ENCODE results near the gene TSHZ3.
A peak's percentile ranks its signal among the peaks of the same experiment; 100 is the strongest.

TSHZ3 gene

DNA sequence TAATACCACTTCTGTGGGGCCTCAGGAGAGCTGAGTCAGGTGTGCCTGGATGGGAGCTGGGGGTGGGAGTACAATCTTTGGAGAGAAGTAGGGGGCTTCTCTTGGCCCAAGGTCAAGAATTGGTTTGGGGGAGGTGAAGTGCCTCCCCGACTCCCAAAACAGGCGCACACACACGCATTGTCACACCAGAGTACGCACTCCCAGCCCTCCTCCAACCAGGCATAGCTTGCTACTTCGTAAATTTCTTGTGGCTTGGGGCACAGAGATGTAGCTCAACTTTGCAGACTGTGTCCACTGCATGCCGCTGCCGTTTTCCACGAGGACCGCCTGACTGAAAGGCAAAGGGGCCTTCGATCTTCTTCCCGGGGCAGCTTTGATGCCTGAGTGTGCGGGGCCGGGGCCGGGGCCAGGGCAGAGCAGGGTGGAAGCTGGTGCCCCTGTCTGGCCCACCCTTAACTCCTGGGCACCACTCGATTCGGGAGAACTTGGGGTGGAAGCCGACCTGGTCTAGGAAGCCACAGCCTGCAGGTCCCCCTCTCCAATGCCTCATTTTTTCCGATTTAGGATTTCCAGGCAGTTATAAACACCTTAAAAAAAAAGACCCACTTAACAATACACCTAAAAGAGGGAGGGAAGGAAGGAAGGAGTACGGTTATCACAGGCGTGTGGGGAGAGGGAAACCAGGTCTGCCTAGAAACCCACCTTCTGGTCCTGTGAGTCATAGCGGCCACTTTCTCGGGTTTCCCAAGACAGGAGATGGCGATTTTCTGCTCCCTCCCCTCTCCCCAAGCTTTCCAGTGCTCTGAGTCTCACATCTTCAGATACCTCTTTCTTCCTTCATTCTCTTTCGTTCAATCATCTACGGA is 5.8 kb upstream of the TSHZ3 start:
- no peak for DNase-seq
- no peak for ATAC-seq

GRCh38 chr19:31354316-31354715 is 5.1 kb upstream of the TSHZ3 start:
- DNase-seq (no peak), ATAC-seq (no peak)

DNA sequence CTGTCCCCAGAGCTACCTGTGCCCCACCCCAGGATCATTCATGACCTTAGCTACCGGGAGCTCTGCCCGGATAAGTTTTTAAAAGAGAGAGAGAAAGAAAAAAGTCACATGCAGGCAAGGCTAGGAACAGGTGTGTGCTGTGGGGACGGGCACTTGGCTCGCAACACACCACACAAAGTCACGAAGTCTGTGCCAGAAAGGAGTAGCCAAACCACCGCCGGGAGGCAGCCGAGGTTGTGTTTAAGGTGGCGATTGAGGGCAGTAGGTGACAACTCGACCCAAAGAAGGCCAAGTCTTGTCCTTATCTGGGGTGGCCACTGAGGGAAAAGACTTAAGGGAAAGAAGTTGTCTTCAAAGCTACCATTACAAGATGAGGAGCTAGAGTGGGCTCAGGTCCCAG is 4.6 kb upstream of the TSHZ3 start:
- no peak for DNase-seq
- no peak for ATAC-seq

GRCh38 chr19:31352782-31353651 is 3.8 kb upstream of the TSHZ3 start:
- no peak for ATAC-seq

DNA sequence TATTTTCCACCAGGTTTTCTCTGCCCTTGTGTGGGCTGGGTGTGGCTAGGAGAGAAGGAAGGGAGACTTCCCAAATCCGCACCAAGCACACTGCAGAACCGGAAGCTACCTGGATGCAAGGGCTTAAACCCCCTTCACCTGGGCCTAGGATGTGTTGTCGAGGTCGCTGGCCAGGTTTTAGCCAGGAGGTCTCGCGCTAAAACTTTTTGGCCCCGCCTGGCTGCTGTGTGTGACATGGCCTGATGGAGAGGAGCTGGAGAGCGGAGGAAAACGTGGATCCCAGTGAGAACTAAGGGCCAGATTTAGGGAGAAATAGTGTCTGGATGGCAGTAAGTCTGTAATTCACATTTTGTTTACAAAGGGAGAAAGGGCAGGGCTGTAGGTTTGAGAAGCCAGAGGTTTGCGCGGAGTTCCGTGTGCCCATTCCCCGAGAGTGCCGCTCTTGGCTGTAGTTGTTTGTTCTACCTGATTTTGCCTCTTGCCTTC is 3.1 kb upstream of the TSHZ3 start:
- no peak for ATAC-seq
- no peak for DNase-seq

More at GRCh38 chr19:31352782-31353651, 3.8 kb upstream of the TSHZ3 start:
- no peak for DNase-seq

DNA sequence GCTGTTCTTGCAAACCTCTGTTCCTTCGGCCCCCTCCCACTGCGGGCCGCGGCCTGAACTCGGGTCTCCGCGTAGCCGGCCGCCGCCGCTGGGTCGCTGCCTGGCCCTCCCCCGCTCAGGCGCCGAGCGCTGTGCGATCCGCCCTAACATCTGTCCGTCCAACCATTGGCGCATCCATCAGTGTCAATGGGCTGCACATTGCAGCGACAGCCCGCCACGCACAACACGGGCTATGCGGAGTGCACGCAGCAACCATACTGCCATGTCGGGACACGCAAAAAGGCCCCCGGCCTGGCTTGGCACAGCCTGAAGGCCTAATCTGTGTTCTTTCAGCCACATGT is 2.6 kb upstream of the TSHZ3 start:
- DNase-seq: no peak
- ATAC-seq: no peak

DNA sequence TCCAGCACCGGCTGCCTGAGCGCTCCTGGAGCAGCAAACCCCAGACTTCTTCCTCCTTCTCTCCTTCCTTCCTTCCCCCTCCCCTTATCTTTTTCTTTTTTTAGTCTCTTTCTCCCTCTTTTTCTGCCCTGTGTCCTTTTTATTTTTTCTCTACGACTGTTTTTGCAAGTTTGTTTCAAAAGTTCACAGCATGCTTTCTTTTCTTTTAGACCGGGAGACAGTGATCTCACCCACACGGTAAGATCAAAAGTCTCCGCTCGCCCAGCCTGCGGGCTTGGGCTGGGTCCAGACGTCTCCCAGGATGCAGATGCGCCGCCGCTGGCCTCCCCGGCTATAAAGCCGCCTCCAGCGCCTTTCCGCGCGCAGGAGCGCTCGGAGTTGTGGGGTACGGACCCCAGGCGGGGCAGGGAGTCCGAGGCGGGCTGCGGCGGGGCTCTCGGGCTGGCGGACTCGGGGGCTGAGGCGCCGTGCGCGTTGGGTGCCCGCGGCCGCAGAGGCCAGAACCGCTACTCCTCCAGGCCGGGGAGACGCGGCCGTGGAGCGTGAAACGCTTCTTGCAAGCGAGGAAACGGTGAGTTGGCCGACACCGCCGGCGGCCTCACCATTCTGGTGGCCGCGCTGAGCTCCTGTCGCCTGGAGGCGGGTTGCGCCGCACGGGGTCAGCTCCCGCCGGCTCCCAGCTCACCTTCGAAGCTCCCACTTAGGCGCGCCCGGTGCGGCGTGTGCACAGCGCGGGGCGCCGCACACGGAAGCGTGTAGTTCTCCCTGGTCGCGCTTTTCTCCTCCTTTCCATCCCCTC is 2.0 kb upstream of the TSHZ3 start:
- no peak for ATAC-seq

DNA sequence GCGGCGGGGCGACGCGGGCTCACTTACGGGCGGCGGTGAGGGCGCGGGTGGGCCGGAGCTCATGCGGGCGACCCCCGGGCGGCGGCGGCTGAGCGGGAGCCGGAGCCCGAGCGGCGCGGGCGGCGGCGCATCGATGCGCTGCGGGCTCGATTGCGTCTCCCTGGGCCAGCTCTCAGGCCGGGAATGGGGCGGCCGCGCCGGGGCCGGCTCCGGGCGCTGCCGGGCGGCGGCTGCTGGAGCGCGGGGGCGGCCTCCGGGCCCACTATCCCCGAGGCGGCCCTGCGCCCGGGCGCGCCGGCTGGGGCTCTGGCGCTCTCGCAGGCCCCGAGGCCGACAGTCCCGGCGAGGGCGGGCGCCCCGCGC is 1.4 kb upstream of the TSHZ3 start:
- ATAC-seq: peak; percentile 10

More for the DNA sequence above, 2.0 kb upstream of the TSHZ3 start:
- no peak for DNase-seq

DNA sequence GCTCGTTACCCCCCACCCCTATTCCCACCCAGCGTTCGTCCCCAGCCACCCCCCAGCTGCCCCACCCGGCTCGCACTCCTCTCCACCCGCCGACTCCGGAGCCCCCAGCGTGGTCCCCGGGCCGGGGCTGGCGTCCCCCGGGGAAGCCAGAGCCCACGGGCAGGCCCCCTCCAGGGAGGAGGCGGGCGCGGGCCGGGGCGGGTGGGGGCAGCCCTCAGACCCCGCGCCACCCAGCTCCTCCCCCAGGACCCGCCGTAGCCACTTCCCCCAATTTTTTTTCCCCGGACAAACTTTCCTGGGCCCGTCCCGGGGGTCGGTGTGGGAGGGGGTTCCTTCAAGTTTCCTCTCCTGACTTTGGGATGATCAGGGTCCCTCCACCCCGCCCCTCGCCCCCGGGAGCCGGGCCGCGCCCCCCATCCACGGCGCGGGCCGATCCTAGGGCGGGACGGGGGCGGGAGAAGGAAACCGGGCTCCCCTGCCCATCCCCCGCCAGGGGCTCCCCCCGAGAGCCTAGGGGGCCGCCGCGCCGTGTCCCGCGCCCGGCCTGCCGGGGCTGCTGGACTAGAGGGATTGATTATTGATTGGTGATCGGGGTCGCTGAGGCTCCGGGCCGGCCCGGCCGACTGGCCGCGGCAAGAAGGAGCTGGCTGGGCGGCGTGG is 927 bp upstream of the TSHZ3 start:
- no peak for DNase-seq
- no peak for ATAC-seq

More for the DNA sequence above, 1.4 kb upstream of the TSHZ3 start:
- peak; percentile 46 for DNase-seq

DNA sequence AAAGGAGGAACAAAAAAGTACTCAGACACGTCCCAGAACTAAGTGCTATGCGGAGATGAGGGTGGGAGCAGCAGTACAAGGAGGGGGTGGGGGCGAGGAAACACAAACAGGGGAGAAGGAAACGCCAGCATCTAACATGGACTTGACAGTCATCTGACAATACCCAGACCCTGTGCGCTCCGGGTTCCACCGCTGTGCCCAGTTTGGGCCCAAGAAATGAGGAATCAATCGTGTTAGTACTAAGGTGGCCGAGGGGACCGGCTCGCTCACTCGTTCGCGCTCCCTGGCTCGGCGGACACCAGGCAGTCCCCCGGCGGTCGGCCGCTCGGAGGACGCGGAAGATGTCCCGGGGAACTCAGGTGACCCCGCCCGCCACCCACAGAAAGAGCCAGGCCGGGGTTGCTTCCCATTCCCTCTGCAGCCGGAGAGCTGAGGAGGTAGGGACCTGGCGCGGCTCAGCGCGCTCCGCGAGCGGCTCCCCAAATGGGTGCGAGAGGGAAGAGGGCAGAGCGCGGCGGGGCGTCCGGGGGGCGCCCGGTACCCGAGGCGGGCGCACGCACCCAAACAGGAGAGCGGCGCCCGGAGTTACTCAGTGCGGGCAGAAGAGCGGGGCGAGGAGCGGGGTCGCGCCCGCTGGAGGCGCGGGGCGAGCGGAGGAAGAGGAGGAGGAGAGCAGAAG is 616 bp downstream of the TSHZ3 start:
- ATAC-seq (no peak), DNase-seq (no peak)

- DNase-seq (no peak), ATAC-seq (no peak)
Observed at GRCh38 chr19:31347828-31348392, 1.3 kb downstream of the TSHZ3 start.

DNA sequence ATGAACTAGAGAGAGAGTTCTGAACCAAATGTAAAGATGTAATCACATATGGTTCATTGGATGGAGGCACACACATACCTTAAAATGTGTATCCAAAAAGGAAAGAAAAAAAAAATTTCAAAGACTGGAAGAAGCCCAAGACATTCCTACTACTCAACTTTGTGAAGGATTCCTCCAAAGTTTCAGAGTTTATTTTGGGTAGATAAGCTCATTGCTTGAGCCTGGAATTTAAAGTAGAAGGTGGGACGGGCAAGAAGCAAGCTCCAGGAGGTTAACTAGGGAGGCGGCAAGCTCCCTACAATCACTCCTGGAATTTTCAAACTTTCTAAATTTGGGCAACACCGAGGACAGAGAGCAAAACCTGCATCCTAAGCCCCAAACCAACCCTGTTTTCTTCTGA is 1.9 kb downstream of the TSHZ3 start:
- DNase-seq: no peak
- no peak for ATAC-seq

DNA sequence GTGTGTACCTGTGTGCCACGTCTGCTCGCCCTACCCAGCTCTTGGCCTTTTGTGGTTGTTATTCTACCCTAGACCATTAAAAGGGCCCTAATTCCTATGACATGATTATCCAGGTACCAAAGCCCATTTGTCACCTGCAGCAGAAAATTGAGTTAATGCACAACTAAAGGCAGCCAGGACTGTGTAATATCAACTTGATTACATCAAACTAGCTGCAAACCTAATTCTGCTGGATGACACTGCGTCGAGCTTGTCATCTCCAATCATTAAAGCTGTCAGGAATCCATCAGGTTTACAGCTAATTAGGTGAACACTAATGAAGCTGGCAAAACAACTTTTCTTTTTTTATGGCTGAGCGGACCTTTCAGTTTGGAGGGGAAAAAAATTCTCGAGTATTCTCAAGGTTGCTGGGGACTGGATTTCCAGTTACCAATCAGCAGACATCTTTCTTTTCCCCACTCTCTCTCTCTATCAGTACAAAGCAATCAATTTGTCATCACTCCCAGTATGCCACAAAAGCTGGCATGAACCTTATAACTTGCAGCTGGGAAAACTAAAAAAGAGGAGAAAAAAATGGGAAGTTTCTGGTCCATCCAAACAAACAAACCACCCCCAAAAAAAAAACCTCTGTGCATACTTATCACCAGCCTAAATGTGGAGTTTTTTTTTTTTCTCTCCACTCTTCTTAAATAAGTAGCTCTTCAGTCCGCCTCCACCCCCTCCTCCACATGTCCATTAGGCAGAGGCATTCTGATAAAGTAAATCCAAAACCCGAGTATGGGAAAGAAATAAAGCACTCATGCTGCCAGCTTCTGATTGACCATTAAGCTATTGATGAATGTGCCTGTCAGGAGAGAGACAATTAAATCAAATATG is 2.8 kb downstream of the TSHZ3 start:
- no peak for ATAC-seq

GRCh38 chr19:31344403-31344802 is 4.8 kb downstream of the TSHZ3 start:
- DNase-seq: no peak
- ATAC-seq: no peak

More for the DNA sequence above, 2.8 kb downstream of the TSHZ3 start:
- no peak for DNase-seq

DNA sequence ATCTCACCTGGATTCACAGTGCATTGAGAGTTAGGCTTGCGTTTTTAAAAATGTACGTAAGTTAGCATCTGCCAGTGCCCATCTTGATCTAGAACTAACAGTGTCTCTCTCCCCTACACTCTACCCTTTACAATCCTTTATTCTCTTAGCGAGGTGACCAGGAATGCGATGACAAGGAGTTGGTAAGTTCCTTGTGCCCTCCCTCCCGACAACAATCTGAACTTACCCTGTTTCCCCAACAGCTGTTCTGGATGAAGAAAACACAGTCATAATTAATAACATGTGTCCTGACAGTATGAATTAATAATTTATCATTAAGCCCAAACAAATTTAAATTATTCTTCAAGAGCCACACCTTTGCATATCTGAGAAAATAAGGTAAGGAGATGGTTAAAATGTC is 6.3 kb downstream of the TSHZ3 start:
- ATAC-seq (no peak), DNase-seq (no peak)

DNA sequence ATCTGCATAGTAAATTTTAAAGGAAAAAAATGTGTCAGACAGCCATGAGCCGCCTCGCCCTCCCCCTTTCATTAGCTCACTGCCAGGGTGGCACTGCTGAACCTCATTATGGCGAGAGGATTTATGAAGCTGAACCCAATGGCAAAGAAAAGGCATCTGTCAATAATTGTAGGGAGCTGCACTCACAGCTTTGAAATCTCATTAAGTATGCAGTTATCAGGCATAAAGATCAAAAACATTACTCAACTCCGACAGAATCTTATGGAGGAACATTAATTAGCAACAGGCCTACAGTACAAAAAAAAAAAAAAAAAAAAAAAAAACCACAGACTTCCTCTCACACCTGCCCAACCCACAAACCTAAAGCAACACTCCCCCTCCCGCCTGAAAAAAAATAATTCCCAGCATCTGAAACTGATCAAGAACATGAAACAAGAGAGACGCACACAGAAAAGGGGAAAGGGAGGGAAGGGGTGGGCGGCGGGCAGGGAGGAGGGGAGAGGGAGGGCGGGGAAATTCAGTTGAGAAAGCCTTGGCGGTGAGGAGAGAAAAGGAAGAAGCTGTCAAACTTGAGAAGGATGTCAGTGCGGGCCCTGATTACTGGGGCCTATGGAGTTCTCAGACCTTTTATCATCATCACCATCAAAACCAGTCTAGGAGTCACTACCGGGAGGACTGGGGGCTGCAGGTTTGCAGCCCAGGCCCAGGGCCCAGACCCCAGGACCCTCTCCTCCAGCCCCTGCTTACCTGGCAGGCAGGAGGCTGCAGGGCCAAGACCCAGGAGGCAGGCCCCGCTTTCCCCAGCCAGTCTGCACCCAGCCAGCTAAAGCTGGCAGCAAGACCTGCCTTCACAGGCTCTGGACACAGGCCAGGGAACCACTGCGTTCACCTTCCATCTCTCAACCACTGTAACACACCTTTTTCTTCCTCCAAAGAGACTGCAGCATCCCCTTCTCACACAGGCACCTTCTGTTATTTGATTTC is 8.9 kb downstream of the TSHZ3 start:
- DNase-seq: no peak
- ATAC-seq: peak; percentile 41

GRCh38 chr19:31339411-31339810 is 9.8 kb downstream of the TSHZ3 start:
- DNase-seq (no peak), ATAC-seq (no peak)

DNA sequence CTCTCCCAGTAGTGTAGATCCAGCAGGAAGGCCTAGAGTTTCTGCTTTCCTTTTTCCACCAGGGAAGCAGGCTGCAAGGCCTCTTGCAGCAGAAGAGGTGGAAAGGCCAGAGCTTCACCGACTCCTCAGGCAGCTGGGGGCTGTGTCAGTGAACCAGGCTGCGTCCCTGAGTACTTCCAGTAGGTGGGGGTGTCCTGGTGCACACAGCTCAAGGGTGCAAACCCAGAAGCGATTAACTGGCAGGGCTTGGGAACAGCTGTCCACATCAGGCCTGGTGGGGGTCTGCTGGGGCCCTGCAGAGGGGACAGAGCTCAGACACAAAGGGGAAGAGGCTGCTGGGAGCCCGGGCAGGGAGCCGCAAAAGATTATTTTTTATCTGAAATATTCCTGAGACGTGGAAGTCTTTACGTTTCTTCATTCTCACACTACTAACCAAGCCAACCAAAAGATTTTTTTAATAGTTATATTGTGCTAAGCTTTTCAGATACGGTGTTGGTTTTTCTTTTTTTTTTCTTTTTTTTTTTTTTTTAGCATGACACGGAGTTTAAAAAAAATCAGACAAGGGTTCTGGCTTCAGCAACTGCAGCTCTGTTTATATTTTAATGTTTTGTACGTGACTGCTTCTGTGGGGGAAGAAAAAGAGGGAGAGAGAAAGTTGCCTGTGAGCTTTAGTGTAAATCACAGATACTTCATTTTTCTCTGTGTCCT is 11.0 kb downstream of the TSHZ3 start:
- DNase-seq (no peak), ATAC-seq (peak; percentile 62)
